ENCODE results near the gene TAAR5. TPM values are rescaled to one million over a fixed set of nuclear protein-coding genes. Genes with fewer than 3 reads are reported as not detected.

The TAAR5 gene
- total RNA-seq, 1 donor from 2014 or later, result not detected

GRCh38 chr6:132548746-132549463 is 40.6 kb downstream of the TAAR5 start:
- H3K4me3 ChIP-seq, result no peak overlapping the region
- no peaks in the 10 kb centered on the region for H3K9me3 ChIP-seq
- no peaks in the 10 kb centered on the region for H3K36me3 ChIP-seq
- intact Hi-C loops (cut with DNase I), result no loop called here
- no peaks in the 10 kb centered on the region for H3K4me1 ChIP-seq
- TF ChIP-seq CTCF (IDR thresholded peaks at IDR 0.05) (no peak), POLR2AphosphoS5 (IDR thresholded peaks at IDR 0.05; ENCODE audit: insufficient read depth in 1 of 2, low read depth in 1 of 2) (no peak), POLR2A (IDR thresholded peaks at IDR 0.05) (no peak)
- no peak for DNase-seq (ENCODE audit: extremely low spot score in 2 of 2)
- H3K27ac ChIP-seq, result no peak overlapping the region
- no peaks in the 10 kb centered on the region for H3K27me3 ChIP-seq

GRCh38 chr6:132544826-132545225 is 44.7 kb downstream of the TAAR5 start:
- Histone ChIP-seq H3K27ac (no peak overlapping the region), H3K4me3 (no peak overlapping the region), H3K4me1 (no peaks in the 10 kb centered on the region), H3K9me3 (no peaks in the 10 kb centered on the region), H3K27me3 (no peaks in the 10 kb centered on the region), H3K36me3 (no peaks in the 10 kb centered on the region)
- intact Hi-C loops (cut with DNase I), result no loop called here
- TF ChIP-seq POLR2AphosphoS5 (IDR thresholded peaks at IDR 0.05; ENCODE audit: insufficient read depth in 1 of 2, low read depth in 1 of 2) (no peak), CTCF (IDR thresholded peaks at IDR 0.05) (no peak), POLR2A (IDR thresholded peaks at IDR 0.05) (no peak)
- no peak for DNase-seq (ENCODE audit: extremely low spot score in 2 of 2)

Small RNA genes within 50 kb of the gene (small RNA-seq; reads per million reads assigned to genes)
- gene TAAR7P, result not detected

Other genes with a start within 250 kb of the TAAR5 start
- 16.0 TPM for gene MOXD1, start 188.3 kb downstream of the TAAR5 start, total RNA-seq
- 26.8 TPM for gene STX7, start 76.6 kb downstream of the TAAR5 start, total RNA-seq
- gene TAAR9, start 51.5 kb downstream of the TAAR5 start, total RNA-seq, result not detected
- not detected for gene TAAR8, start 37.1 kb downstream of the TAAR5 start, total RNA-seq
- gene TAAR6, start 19.4 kb downstream of the TAAR5 start, total RNA-seq, result not detected
- not detected for gene TAAR2, start 34.5 kb upstream of the TAAR5 start, total RNA-seq
- not detected for gene TAAR1, start 69.4 kb upstream of the TAAR5 start, total RNA-seq
- gene VNN1, start 124.3 kb upstream of the TAAR5 start, total RNA-seq, result 2.0 TPM
- 1.5 TPM for gene VNN2, start 168.2 kb upstream of the TAAR5 start, total RNA-seq
- gene SLC18B1, start 208.9 kb upstream of the TAAR5 start, total RNA-seq, result 6.4 TPM
- 1,905 TPM for gene RPS12, start 224.8 kb upstream of the TAAR5 start, total RNA-seq